Astrocyte (in vitro differentiated cells and primary cell): Measurements from ENCODE around the gene KRIT1.

Source experiments
- CTCF ChIP-seq: IDR thresholded peaks from 2 replicates; pipeline ENCODE4 v1.5.1; 2011; ENCODE audit warnings: low read depth, mild to moderate bottlenecking, inconsistent platforms, low read length, moderate library complexity; ENCODE audit not compliant: insufficient read depth
- EZH2 ChIP-seq: IDR thresholded peaks from 2 replicates; pipeline ENCODE4 v1.6.1; 2012; ENCODE audit warnings: mild to moderate bottlenecking, low read length, inconsistent platforms; ENCODE audit not compliant: insufficient read depth

GRCh38 chr7:92150450-92151017 lies 95.2 kb downstream of the KRIT1 start:
- TF ChIP-seq CTCF (no peak), EZH2 (no peak)
